Astrocyte of the spinal cord (primary cell): Measurements from ENCODE around the gene ARL14EP.

ENCODE experiments used
- DNase-seq: peaks from one replicate; pipeline ENCODE4 v3.0.0; 2011; ENCODE audit warnings: low read depth, low spot score
- H3K4me3 ChIP-seq: 2 replicates; pipeline ENCODE4 v1.5.1; 2011; ENCODE audit warnings: low read depth, mild to moderate bottlenecking, low read length, moderate library complexity
- CTCF ChIP-seq: IDR thresholded peaks from 2 replicates; pipeline ENCODE4 v1.5.1; 2012; ENCODE audit warnings: low read depth, mild to moderate bottlenecking, low read length, inconsistent platforms
- in situ Hi-C: cut with HindIII; loops from 2 replicates; pipeline ENCODE4 v1.10.0; 2017; ENCODE audit warnings: low sequenced_read_pairs

The ARL14EP gene

GRCh38 chr11:30380846-30381245 is 57.9 kb downstream of the ARL14EP start:
- no peak for DNase-seq
- in situ Hi-C loops: no loop called here
- H3K4me3 ChIP-seq: no peak overlapping the region
- no peak for TF ChIP-seq CTCF

GRCh38 chr11:30381879-30382278 is 59.0 kb downstream of the ARL14EP start:
- DNase-seq: no peak
- no peak for TF ChIP-seq CTCF
- H3K4me3 ChIP-seq: no peak overlapping the region
- in situ Hi-C loops: no loop called here
